ENCODE results near the gene CTSD. TPM values are rescaled to one million over a fixed set of nuclear protein-coding genes. Genes with fewer than 3 reads are reported as not detected.

The CTSD gene
- total RNA-seq, 6 donors from 2014 or later: 993 to 3,355 (median 2,221) TPM

DNA sequence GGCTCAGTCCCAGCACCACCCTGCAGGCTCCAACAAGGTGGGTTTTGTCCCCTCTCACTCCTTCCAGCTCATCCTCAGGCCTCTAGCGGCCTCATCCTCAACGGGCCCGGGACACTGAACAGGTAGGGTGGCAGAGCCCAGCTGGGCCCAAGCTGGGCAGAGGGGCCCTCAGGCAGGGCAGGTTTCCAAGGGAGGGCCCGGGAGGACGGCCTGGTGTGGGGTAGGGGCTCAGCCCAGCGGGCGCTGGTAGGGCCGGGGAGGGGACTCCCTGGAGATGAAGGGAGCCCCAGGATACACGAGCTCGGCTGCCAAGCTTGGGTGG lies 10.9 kb downstream of the CTSD start:
- peaks cover 13 to 60% (median 54%) of the 10 kb centered on the region in 4 donors for H3K36me3 ChIP-seq
- DNase-seq: peak in 1 of 2 donors; percentile 64
- no peak for ATAC-seq (ENCODE audit: low FRiP score in 2 of 2)

DNA sequence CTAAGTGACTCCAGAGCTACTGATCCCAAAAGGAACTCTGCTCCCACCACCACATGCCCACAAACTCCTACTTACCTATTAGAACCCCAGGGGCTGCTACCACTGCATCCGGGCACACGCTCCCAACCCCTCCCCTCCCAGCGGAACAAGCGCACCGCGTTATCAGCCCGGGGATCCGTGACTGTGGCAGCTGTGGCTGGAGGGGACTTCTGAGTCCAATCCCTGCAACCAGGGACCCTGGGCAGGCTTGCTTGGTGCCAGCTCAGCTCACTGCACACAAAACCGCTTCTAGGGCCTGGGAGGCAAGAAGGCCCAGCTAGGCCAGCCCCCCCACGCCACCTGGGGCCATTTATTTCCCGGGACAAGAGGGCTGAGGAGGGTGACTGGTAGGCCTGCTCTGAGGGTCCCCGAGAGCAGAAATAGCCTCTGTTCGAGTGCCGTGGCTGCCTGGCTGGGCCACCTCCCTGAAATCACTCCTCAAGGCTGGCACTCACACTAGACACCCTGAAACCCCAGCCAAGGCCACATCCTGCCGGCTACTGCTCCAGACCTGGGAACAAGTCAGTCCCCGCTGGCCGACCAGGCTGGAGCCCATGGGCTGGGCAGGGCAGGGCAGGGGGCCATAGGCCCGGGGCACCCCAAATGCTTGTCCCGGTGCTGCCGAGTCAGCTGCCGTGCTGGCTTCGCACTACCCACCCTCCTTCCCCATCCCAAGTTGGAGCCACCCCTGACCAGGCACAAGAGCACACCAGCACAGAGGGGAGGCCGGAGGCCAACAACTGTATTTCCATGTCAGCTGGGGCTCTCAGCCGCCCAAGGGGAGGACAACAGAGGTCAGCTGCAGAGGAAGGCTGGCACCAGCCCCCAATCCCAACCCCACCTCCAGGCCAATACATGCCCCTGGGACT lies 11.5 kb downstream of the CTSD start:
- Histone ChIP-seq H3K9me3 (no peaks in the 10 kb centered on the region), H3K36me3 (peaks cover 10 to 54% (median 48%) of the 10 kb centered on the region in 4 donors), H3K4me3 (no peak overlapping the region), H3K27ac (peak overlapping the region in 1 of 4 donors; percentile 26), H3K27me3 (peaks cover 0 to 17% (median 3%) of the 10 kb centered on the region in 4 donors), H3K4me1 (peaks cover 27 to 80% (median 34%) of the 10 kb centered on the region in 4 donors)
- ATAC-seq (ENCODE audit: low FRiP score in 2 of 2) (no peak), DNase-seq (peak in 1 of 2 donors; percentile 81)
- no peak for TF ChIP-seq EP300 (IDR thresholded peaks at IDR 0.05)
- no peak for TF ChIP-seq POLR2AphosphoS5 (IDR thresholded peaks at IDR 0.05)
- TF ChIP-seq POLR2A (IDR thresholded peaks at IDR 0.05): no peak
- no peak for TF ChIP-seq CTCF (IDR thresholded peaks at IDR 0.05)
- 83 to 89% methylated on average over 7 to 24 of the region's 24 CpGs for WGBS, 2 donors

More for the DNA sequence above, 10.9 kb downstream of the CTSD start:
- WGBS, 2 donors: 84 to 96% methylated on average over 8 to 9 of the region's 10 CpGs
- H3K27ac ChIP-seq: no peak overlapping the region
- H3K4me3 ChIP-seq: no peak overlapping the region
- H3K27me3 ChIP-seq: peaks cover 0 to 17% (median 3%) of the 10 kb centered on the region in 4 donors
- no peak for TF ChIP-seq POLR2AphosphoS5 (IDR thresholded peaks at IDR 0.05)
- no peak for TF ChIP-seq CTCF (IDR thresholded peaks at IDR 0.05)
- TF ChIP-seq EP300 (IDR thresholded peaks at IDR 0.05): no peak
- no peak for TF ChIP-seq POLR2A (IDR thresholded peaks at IDR 0.05)
- H3K9me3 ChIP-seq: no peaks in the 10 kb centered on the region
- peaks cover 29 to 85% (median 40%) of the 10 kb centered on the region in 4 donors for H3K4me1 ChIP-seq

GRCh38 chr11:1751531-1751921 lies 12.2 kb downstream of the CTSD start:
- H3K9me3 ChIP-seq: no peaks in the 10 kb centered on the region
- DNase-seq: no peak
- peaks cover 8 to 47% (median 40%) of the 10 kb centered on the region in 4 donors for H3K36me3 ChIP-seq
- ATAC-seq (ENCODE audit: low FRiP score in 2 of 2): no peak
- WGBS, 2 donors: 87 to 92% methylated on average over 2 to 5 of the region's 5 CpGs
- TF ChIP-seq POLR2A (IDR thresholded peaks at IDR 0.05): no peak
- no peak for TF ChIP-seq EP300 (IDR thresholded peaks at IDR 0.05)
- TF ChIP-seq POLR2AphosphoS5 (IDR thresholded peaks at IDR 0.05): no peak
- TF ChIP-seq CTCF (IDR thresholded peaks at IDR 0.05): no peak
- H3K27me3 ChIP-seq: peaks cover 0 to 17% (median 3%) of the 10 kb centered on the region in 4 donors
- peak overlapping the region in 2 of 4 donors; percentile 14 to 41 for H3K27ac ChIP-seq
- H3K4me1 ChIP-seq: peaks cover 23 to 78% (median 27%) of the 10 kb centered on the region in 4 donors
- H3K4me3 ChIP-seq: no peak overlapping the region

- TF ChIP-seq EP300 (IDR thresholded peaks at IDR 0.05) (no peak), CTCF (IDR thresholded peaks at IDR 0.05) (no peak), POLR2AphosphoS5 (IDR thresholded peaks at IDR 0.05) (no peak), POLR2A (IDR thresholded peaks at IDR 0.05) (peak in 1 of 4 donors; percentile 25)
- 54% methylated on average over 6 to 12 of the region's 14 CpGs for WGBS, 2 donors
- peaks cover 18 to 73% (median 22%) of the 10 kb centered on the region in 4 donors for H3K4me1 ChIP-seq
- ATAC-seq (ENCODE audit: low FRiP score in 2 of 2): peak in 1 of 2 donors; percentile 1
- H3K36me3 ChIP-seq: peaks cover 8 to 41% (median 35%) of the 10 kb centered on the region in 4 donors
- H3K27ac ChIP-seq: peak overlapping the region in 2 of 4 donors; percentile 14 to 41
- DNase-seq: peak in 1 of 2 donors; percentile 72
- no peaks in the 10 kb centered on the region for H3K9me3 ChIP-seq
- no peak overlapping the region for H3K4me3 ChIP-seq
- peaks cover 0 to 17% (median 3%) of the 10 kb centered on the region in 4 donors for H3K27me3 ChIP-seq
Observed at GRCh38 chr11:1750840-1751530, 12.7 kb downstream of the CTSD start.
